ENCODE measurements around the gene ASCL4. TPM values are rescaled to one million over a fixed set of nuclear protein-coding genes. Genes with fewer than 3 reads are reported as not detected.
A peak's percentile ranks its signal among the peaks of the same experiment; 100 is the strongest.

ASCL4 gene
- total and polyA plus RNA-seq, 2 of the 13 experiments (the other 11 are each of a cell fraction or from before 2014, with no cell fraction given): not detected

- TF ChIP-seq FOXA1 (IDR thresholded peaks at IDR 0.05) (no peak), FOXA1 (CRISPR knock-in tag; IDR thresholded peaks at IDR 0.05) (no peak), PTBP1 (IDR thresholded peaks at IDR 0.05; ENCODE audit: low read depth, low read length, poor library complexity, severe bottlenecking) (no peak), GATAD1 (CRISPR knock-in tag; IDR thresholded peaks at IDR 0.05) (no peak), ZBTB21 (CRISPR knock-in tag; IDR thresholded peaks at IDR 0.05) (no peak), BATF2 (CRISPR knock-in tag; IDR thresholded peaks at IDR 0.05) (no peak), ZNF558 (CRISPR knock-in tag; IDR thresholded peaks at IDR 0.05; ENCODE audit: borderline replicate concordance) (no peak), CEBPZ (IDR thresholded peaks at IDR 0.05; ENCODE audit: low read length) (no peak), ZNF883 (CRISPR knock-in tag; IDR thresholded peaks at IDR 0.05; ENCODE audit: not compliant biosample characterization) (no peak), ZNF446 (CRISPR knock-in tag; IDR thresholded peaks at IDR 0.05) (no peak), HNF1B (CRISPR knock-in tag; IDR thresholded peaks at IDR 0.05) (no peak), FOSL2 (CRISPR knock-in tag; IDR thresholded peaks at IDR 0.05) (0 out of 2 replicates have a peak, but pooled peaks have one; percentile 8), ZNF496 (CRISPR knock-in tag; IDR thresholded peaks at IDR 0.05; ENCODE audit: insufficient replicate concordance) (no peak), MAFF (IDR thresholded peaks at IDR 0.05; ENCODE audit: low read depth, low read length) (peak; percentile 63), ATF3 (CRISPR knock-in tag; IDR thresholded peaks at IDR 0.05) (no peak), ZNF510 (CRISPR knock-in tag; IDR thresholded peaks at IDR 0.05; ENCODE audit: low read depth) (no peak), RBAK (CRISPR knock-in tag; IDR thresholded peaks at IDR 0.05) (no peak), FOXM1 (CRISPR knock-in tag; IDR thresholded peaks at IDR 0.05) (no peak), DPF2 (CRISPR knock-in tag; IDR thresholded peaks at IDR 0.05; ENCODE audit: borderline replicate concordance, low read depth) (no peak), TFAP4 (IDR thresholded peaks at IDR 0.05; ENCODE audit: borderline replicate concordance, low read depth) (no peak), KLF15 (CRISPR knock-in tag; IDR thresholded peaks at IDR 0.05; ENCODE audit: borderline replicate concordance) (no peak), ZXDC (CRISPR knock-in tag; IDR thresholded peaks at IDR 0.05) (no peak)
These were observed 15.1 kb upstream of the ASCL4 start (continued) for GRCh38 chr12:107759410-107759809.
